ENCODE results near the gene MLLT11. TPM values are rescaled to one million over a fixed set of nuclear protein-coding genes. Genes with fewer than 3 reads are reported as not detected.

Gene MLLT11
- total RNA-seq, 1 experiment from 2014 or later = 5.0 TPM

GRCh38 chr1:151036356-151036755 is 23.8 kb upstream of the MLLT11 start, which contains the start of gene BNIPL:
Gene BNIPL (plus strand): TSS chr1:151036586. CDS start chr1:151036726, 140 bp downstream.
- POLR2A ChIA-PET = no interaction called here
- DNase-seq (ENCODE audit: low read depth, low spot score) (no peak), ATAC-seq (no peak)
- H3K9me3 ChIP-seq (ENCODE audit: control insufficient read depth, insufficient read depth, low read depth, low read length) = no peaks in the 10 kb centered on the region
- 0 out of 2 replicates have a peak, but pooled peaks cover 2% of the 10 kb centered on the region for H3K36me3 ChIP-seq (ENCODE audit: control insufficient read depth, insufficient read depth, low read length)
- CTCF ChIA-PET = no interaction called here
- H3K27me3 ChIP-seq (ENCODE audit: control insufficient read depth, insufficient read depth, low read length) = no peaks in the 10 kb centered on the region
- no peaks in the 10 kb centered on the region for H3K4me1 ChIP-seq (ENCODE audit: control insufficient read depth, insufficient read depth, low read length)
- H3K27ac ChIP-seq (ENCODE audit: low read length) = no peak within 1 kb of the TSS
- no peak within 1 kb of the TSS for H3K4me3 ChIP-seq (ENCODE audit: low read depth in 2 of 2, low read length in 2 of 2)
- in situ Hi-C loops (cut with HindIII; ENCODE audit: low pct_unique_long_range_greater_than_20kb, low sequenced_read_pairs) (no loop called here), intact Hi-C loops (cut with micrococcal nuclease; ENCODE audit: unreplicated experiment) (no loop called here)
- no TSS peak for BruUV-seq (replicated peaks)
- TF ChIP-seq REST (IDR thresholded peaks at IDR 0.05; ENCODE audit: insufficient read depth in 1 of 2, low read depth in 2 of 2, low read length in 1 of 2) (no peak), SIN3A (IDR thresholded peaks at IDR 0.05; ENCODE audit: borderline replicate concordance, insufficient read depth, low read depth, low read length) (no peak), TCF7L2 (IDR thresholded peaks at IDR 0.05; ENCODE audit: low read depth, low read length) (no peak), POLR2AphosphoS5 (IDR thresholded peaks at IDR 0.05; ENCODE audit: low read depth, low read length) (no peak)
- TF ChIP-seq, protein P1, sequence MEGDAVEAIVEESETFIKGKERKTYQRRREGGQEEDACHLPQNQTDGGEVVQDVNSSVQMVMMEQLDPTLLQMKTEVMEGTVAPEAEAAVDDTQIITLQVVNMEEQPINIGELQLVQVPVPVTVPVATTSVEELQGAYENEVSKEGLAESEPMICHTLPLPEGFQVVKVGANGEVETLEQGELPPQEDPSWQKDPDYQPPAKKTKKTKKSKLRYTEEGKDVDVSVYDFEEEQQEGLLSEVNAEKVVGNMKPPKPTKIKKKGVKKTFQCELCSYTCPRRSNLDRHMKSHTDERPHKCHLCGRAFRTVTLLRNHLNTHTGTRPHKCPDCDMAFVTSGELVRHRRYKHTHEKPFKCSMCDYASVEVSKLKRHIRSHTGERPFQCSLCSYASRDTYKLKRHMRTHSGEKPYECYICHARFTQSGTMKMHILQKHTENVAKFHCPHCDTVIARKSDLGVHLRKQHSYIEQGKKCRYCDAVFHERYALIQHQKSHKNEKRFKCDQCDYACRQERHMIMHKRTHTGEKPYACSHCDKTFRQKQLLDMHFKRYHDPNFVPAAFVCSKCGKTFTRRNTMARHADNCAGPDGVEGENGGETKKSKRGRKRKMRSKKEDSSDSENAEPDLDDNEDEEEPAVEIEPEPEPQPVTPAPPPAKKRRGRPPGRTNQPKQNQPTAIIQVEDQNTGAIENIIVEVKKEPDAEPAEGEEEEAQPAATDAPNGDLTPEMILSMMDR (IDR thresholded peaks at IDR 0.05) = no peak

DNA sequence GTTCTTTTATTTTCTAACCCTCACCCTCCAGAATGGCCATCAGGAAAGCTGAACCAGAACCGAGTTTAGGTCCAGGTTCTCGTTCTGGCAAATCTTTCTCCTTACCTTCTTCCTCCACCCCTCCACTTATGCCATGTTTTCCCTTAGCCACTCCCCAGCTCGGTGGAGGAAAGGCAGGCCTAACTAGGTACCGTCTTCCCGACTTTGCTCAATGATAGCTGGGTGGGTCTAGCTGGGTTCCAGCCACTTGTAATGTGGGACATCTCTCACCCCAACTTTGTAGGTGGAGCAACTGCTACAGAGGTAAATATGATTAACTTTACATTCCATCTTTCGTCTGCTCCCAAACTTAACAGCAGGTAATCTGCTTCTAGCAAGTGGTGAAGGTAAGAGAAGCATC is 23.2 kb upstream of the MLLT11 start:
- ATAC-seq = no peak
- BruUV-seq (replicated peaks) = no TSS peak
- CTCF ChIA-PET = no interaction called here
- DNase-seq (ENCODE audit: low read depth, low spot score) = no peak
- Histone ChIP-seq H3K27ac (ENCODE audit: low read length) (no peak overlapping the region), H3K9me3 (ENCODE audit: control insufficient read depth, insufficient read depth, low read depth, low read length) (no peaks in the 10 kb centered on the region), H3K27me3 (ENCODE audit: control insufficient read depth, insufficient read depth, low read length) (no peaks in the 10 kb centered on the region), H3K36me3 (ENCODE audit: control insufficient read depth, insufficient read depth, low read length) (0 out of 2 replicates have a peak, but pooled peaks cover 2% of the 10 kb centered on the region), H3K4me1 (ENCODE audit: control insufficient read depth, insufficient read depth, low read length) (no peaks in the 10 kb centered on the region), H3K4me3 (ENCODE audit: low read depth in 2 of 2, low read length in 2 of 2) (no peak overlapping the region)
- intact Hi-C loops (cut with micrococcal nuclease; ENCODE audit: unreplicated experiment) (no loop called here), in situ Hi-C loops (cut with HindIII; ENCODE audit: low pct_unique_long_range_greater_than_20kb, low sequenced_read_pairs) (no loop called here)
- POLR2A ChIA-PET = no interaction called here
- no peak for TF ChIP-seq TCF7L2 (IDR thresholded peaks at IDR 0.05; ENCODE audit: low read depth, low read length)
- TF ChIP-seq, protein P1 (IDR thresholded peaks at IDR 0.05) = no peak
- TF ChIP-seq POLR2AphosphoS5 (IDR thresholded peaks at IDR 0.05; ENCODE audit: low read depth, low read length) = no peak
- no peak for TF ChIP-seq SIN3A (IDR thresholded peaks at IDR 0.05; ENCODE audit: borderline replicate concordance, insufficient read depth, low read depth, low read length)
- TF ChIP-seq REST (IDR thresholded peaks at IDR 0.05; ENCODE audit: insufficient read depth in 1 of 2, low read depth in 2 of 2, low read length in 1 of 2) = no peak
